Esophagus squamous epithelium (tissue), 4 donors: ENCODE measurements around the gene SOX8.

Experiments
- CTCF ChIP-seq, 6 experiments: fragments of 450-650 bp in 4 of 6; fragments of 200-600 bp in 2 of 6; sonication (generic) in 2 of 6; IDR thresholded peaks; one replicate each; pipeline ENCODE4 v1.5.1; 2016 to 2019; ENCODE audit warnings: antibody characterized with exemption in 6 of 6, mild to moderate bottlenecking in 4 of 6, moderate library complexity in 4 of 6
- POLR2A ChIP-seq, 4 donors: fragments of 450-650 bp; IDR thresholded peaks; one replicate each; pipeline ENCODE4 v1.6.1; 2017; ENCODE audit warnings: antibody characterized with exemption in 4 of 4, mild to moderate bottlenecking in 4 of 4, moderate library complexity in 3 of 4

- no peak for TF ChIP-seq CTCF (IDR thresholded peaks at IDR 0.05)
- no peak for TF ChIP-seq POLR2A (IDR thresholded peaks at IDR 0.05)
Measured at GRCh38 chr16:965487-965886, 16.1 kb upstream of the SOX8 start.
